Adrenal gland (tissue), 12 donors: ENCODE measurements around the gene CFAP92. TPM values are rescaled to one million over a fixed set of nuclear protein-coding genes. Genes with fewer than 3 reads are reported as not detected.
A peak's percentile ranks its signal among the peaks of the same experiment; 100 is the strongest.

Experiments used
- DNase-seq, 7 donors: peaks; one replicate each; pipeline ENCODE4 v3.0.0-alpha.2; 2019 to 2020
- H3K27ac ChIP-seq, 5 donors: fragments of 200-600 bp; sonication (generic) in 4 of 5; 1 replicate in 3 of 5; 2 replicates in 2 of 5; pipeline versions ENCODE4 v1.5.1 to v1.8.0; 2016 to 2020; ENCODE audit warnings: mild to moderate bottlenecking in 1 of 5
- H3K27me3 ChIP-seq: fragments of 200-600 bp; 2 replicates; pipeline ENCODE4 v1.8.0; 2021
- H3K36me3 ChIP-seq, 2 donors: fragments of 200-600 bp; replicated peaks in 1 of 2; 1 replicate in 1 of 2; 2 replicates in 1 of 2; pipeline versions ENCODE4 v1.5.1 to v1.8.0; 2018 to 2022
- H3K4me1 ChIP-seq, 2 donors: fragments of 200-600 bp; replicated peaks in 1 of 2; 1 replicate in 1 of 2; 2 replicates in 1 of 2; pipeline versions ENCODE4 v1.5.1 to v1.8.0; 2018 to 2021
- H3K4me3 ChIP-seq, 4 donors: fragments of 200-600 bp; sonication (generic) in 3 of 4; one replicate each; pipeline ENCODE4 v1.5.1; 2016 to 2018
- H3K9me3 ChIP-seq, 3 donors: fragments of 200-600 bp; sonication (generic) in 1 of 3; replicated peaks in 1 of 3; 1 replicate in 2 of 3; 2 replicates in 1 of 3; pipeline versions ENCODE4 v1.5.1 to v1.8.0; 2016 to 2021
- CTCF ChIP-seq, 6 experiments: fragments of 450-650 bp in 4 of 6; fragments of 200-600 bp in 2 of 6; sonication (generic) in 1 of 6; IDR thresholded peaks; 1 replicate in 5 of 6; 2 replicates in 1 of 6; pipeline versions ENCODE4 v1.5.1 to v1.8.0; 2016 to 2021; ENCODE audit warnings: antibody characterized with exemption in 6 of 6, mild to moderate bottlenecking in 2 of 6, moderate library complexity in 1 of 6
- POLR2A ChIP-seq, 2 donors: fragments of 450-650 bp; IDR thresholded peaks; one replicate each; pipeline ENCODE4 v1.6.1; 2017; ENCODE audit warnings: antibody characterized with exemption in 2 of 2, mild to moderate bottlenecking in 2 of 2, moderate library complexity in 1 of 2
- WGBS, 4 donors: extraction: QIAGEN DNeasy Blood & Tissue Kit in 2 of 4; methylation state at CpG; one replicate each; pipeline versions ENCODE4 v1.1.5 to v1.1.7; 2013 to 2017; 5-methylcytosine and 5-hydroxymethylcytosine counted together
- intact Hi-C, 2 donors: fragments of 100-400 bp; cut with DNase I; formaldehyde crosslinking; loops; one replicate each; pipeline versions ENCODE4 v1.14.1 to v1.15.0; 2022 to 2023
- polyA plus RNA-seq, 3 donors: library from polyadenylated mRNA; stranded (reverse); fragments of 200-250 nt in 2 of 3; fragments of 350-450 nt in 1 of 3; fragmentation: Illumina TruSeq in 1 of 3; extraction: RNeasy Lipid Tissue Mini Kit (QIAGEN cat#74804) in 1 of 3; gene quantifications; one replicate each; pipeline ENCODE4 v1.2.3, GENCODE V29; 2013 to 2014
- total RNA-seq, 9 donors: library from RNA; depleted of rRNA in 4 of 9; stranded (reverse); fragments of >200 nt in 4 of 9; fragments of 120-200 nt in 1 of 9; fragmentation: NEBNext Ultra II Directional in 1 of 9; extraction: Animal tissue kit (Norgen Biotek cat#: 25700) in 1 of 9; gene quantifications; one replicate each; pipeline versions ENCODE4 v1.1.0 to v1.2.4, GENCODE V29; 2013 to 2023
- donor health status: healthy with polysubstance abuse.
- donor health status: Bipolar disorder and iron deficiency.
- donor health status: DM: yes; HTN: yes; CAD: no.
- donor health status: DM: no; HTN: no; CAD: no.
- donor health status: DM: no; HTN: no; CAD: no.
- donor health status: DM: yes; HTN: yes; CAD: no.

The CFAP92 gene
- total and polyA plus RNA-seq, 12 donors, result 0.14 to 1.9 (median 0.48) TPM; not detected in 1

- 81 to 83% (median 82%) methylated on average over 2 of the region's 2 CpGs for WGBS, 4 donors
- intact Hi-C loops, result no loop called here
- Histone ChIP-seq H3K27me3 (no peaks in the 10 kb centered on the region), H3K4me3 (no peak overlapping the region), H3K9me3 (no peaks in the 10 kb centered on the region), H3K36me3 (no peaks in the 10 kb centered on the region), H3K27ac (no peak overlapping the region), H3K4me1 (peaks cover 5 to 32% of the 10 kb centered on the region in 2 donors)
- no peak for DNase-seq
- TF ChIP-seq CTCF (IDR thresholded peaks at IDR 0.05), result no peak
- no peak for TF ChIP-seq POLR2A (IDR thresholded peaks at IDR 0.05)
Observed at GRCh38 chr3:129018271-129018670, 24.4 kb upstream of the CFAP92 start.

GRCh38 chr3:129017484-129017899, 23.6 kb upstream of the CFAP92 start:
- H3K4me3 ChIP-seq, result no peak overlapping the region
- 60 to 77% (median 69%) methylated on average over 7 of the region's 7 CpGs for WGBS, 4 donors
- peak overlapping the region in 2 of 5 donors; percentile 60 to 63 for H3K27ac ChIP-seq
- H3K36me3 ChIP-seq, result no peaks in the 10 kb centered on the region
- no peak for TF ChIP-seq POLR2A (IDR thresholded peaks at IDR 0.05)
- no peak for TF ChIP-seq CTCF (IDR thresholded peaks at IDR 0.05)
- intact Hi-C loops, result no loop called here
- H3K9me3 ChIP-seq, result no peaks in the 10 kb centered on the region
- DNase-seq, result no peak
- no peaks in the 10 kb centered on the region for H3K27me3 ChIP-seq
- peaks cover 5 to 32% of the 10 kb centered on the region in 2 donors for H3K4me1 ChIP-seq

GRCh38 chr3:129016720-129017483, 23.0 kb upstream of the CFAP92 start:
- Histone ChIP-seq H3K9me3 (no peaks in the 10 kb centered on the region), H3K36me3 (no peaks in the 10 kb centered on the region), H3K4me1 (peaks cover 5 to 28% of the 10 kb centered on the region in 2 donors), H3K4me3 (no peak overlapping the region), H3K27ac (peak overlapping the region in 2 of 5 donors; percentile 60 to 63), H3K27me3 (no peaks in the 10 kb centered on the region)
- intact Hi-C loops, result no loop called here
- 67 to 81% (median 72%) methylated on average over 12 to 14 of the region's 14 CpGs for WGBS, 4 donors
- DNase-seq, result peak in 1 of 7 donors; percentile 41
- TF ChIP-seq CTCF (IDR thresholded peaks at IDR 0.05) (no peak), POLR2A (IDR thresholded peaks at IDR 0.05) (no peak)

GRCh38 chr3:129016356-129016719, 22.5 kb upstream of the CFAP92 start:
- Histone ChIP-seq H3K27ac (peak overlapping the region in 3 of 5 donors; percentile 31 to 79 (median 60)), H3K4me1 (peaks cover 5 to 22% of the 10 kb centered on the region in 2 donors), H3K27me3 (no peaks in the 10 kb centered on the region), H3K4me3 (no peak overlapping the region), H3K36me3 (no peaks in the 10 kb centered on the region), H3K9me3 (no peaks in the 10 kb centered on the region)
- 57 to 100% (median 62%) methylated on average over 1 to 6 of the region's 6 CpGs for WGBS, 4 donors
- no peak for TF ChIP-seq POLR2A (IDR thresholded peaks at IDR 0.05)
- DNase-seq, result peak in 1 of 7 donors; percentile 69
- intact Hi-C loops, result no loop called here
